ENCODE results near the gene KCNS1.

- TF ChIP-seq, protein P1, sequence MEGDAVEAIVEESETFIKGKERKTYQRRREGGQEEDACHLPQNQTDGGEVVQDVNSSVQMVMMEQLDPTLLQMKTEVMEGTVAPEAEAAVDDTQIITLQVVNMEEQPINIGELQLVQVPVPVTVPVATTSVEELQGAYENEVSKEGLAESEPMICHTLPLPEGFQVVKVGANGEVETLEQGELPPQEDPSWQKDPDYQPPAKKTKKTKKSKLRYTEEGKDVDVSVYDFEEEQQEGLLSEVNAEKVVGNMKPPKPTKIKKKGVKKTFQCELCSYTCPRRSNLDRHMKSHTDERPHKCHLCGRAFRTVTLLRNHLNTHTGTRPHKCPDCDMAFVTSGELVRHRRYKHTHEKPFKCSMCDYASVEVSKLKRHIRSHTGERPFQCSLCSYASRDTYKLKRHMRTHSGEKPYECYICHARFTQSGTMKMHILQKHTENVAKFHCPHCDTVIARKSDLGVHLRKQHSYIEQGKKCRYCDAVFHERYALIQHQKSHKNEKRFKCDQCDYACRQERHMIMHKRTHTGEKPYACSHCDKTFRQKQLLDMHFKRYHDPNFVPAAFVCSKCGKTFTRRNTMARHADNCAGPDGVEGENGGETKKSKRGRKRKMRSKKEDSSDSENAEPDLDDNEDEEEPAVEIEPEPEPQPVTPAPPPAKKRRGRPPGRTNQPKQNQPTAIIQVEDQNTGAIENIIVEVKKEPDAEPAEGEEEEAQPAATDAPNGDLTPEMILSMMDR (conservative IDR thresholded peaks at IDR 0.05 in 1 of 2, IDR thresholded peaks at IDR 0.05 in 1 of 2; ENCODE audit: extremely low read depth in 1 of 2, insufficient read depth in 1 of 2, low read depth in 1 of 2, low read length in 2 of 2), result no peak
- no peak for TF ChIP-seq EZH2 (IDR thresholded peaks at IDR 0.05; ENCODE audit: borderline replicate concordance, low read length)
Measured at GRCh38 chr20:45124365-45124764, 23.4 kb upstream of the KCNS1 start, which contains the start of gene WFDC12.
